T-helper 1 cell treated with Interleukin-12 subunit alpha and Interleukin-12 subunit beta and Interleukin-4 antibody, amounts not matched to agents 30 μg/mL and 1 μg/mL, for 36 hours (primary cell): Measurements from ENCODE around the gene CEBPA.
"Not testable (repeated sequence)": the region's sequence is repeated elsewhere in the genome, so short reads cannot be mapped to it uniquely, and the experiment has no call there.

Experiments used
- H3K27ac Mint-ChIP-seq: one replicate; pipeline ENCODE4 v1.8.0; 2021; ENCODE audit warnings: mild to moderate bottlenecking, mixed read lengths
- H3K27me3 Mint-ChIP-seq: one replicate; pipeline ENCODE4 v1.8.0; 2021; ENCODE audit warnings: low read depth, mixed read lengths
- H3K36me3 Mint-ChIP-seq: one replicate; pipeline ENCODE4 v1.8.0; 2021; ENCODE audit warnings: low read depth, mixed read lengths
- H3K4me1 Mint-ChIP-seq: one replicate; pipeline ENCODE4 v1.8.0; 2021; ENCODE audit warnings: low read depth, mixed read lengths
- H3K4me3 Mint-ChIP-seq: one replicate; pipeline ENCODE4 v1.8.0; 2021; ENCODE audit warnings: mild to moderate bottlenecking, moderate library complexity, mixed read lengths
- H3K9me3 Mint-ChIP-seq: one replicate; pipeline ENCODE4 v1.8.0; 2021; ENCODE audit warnings: mixed read lengths

The CEBPA gene

DNA sequence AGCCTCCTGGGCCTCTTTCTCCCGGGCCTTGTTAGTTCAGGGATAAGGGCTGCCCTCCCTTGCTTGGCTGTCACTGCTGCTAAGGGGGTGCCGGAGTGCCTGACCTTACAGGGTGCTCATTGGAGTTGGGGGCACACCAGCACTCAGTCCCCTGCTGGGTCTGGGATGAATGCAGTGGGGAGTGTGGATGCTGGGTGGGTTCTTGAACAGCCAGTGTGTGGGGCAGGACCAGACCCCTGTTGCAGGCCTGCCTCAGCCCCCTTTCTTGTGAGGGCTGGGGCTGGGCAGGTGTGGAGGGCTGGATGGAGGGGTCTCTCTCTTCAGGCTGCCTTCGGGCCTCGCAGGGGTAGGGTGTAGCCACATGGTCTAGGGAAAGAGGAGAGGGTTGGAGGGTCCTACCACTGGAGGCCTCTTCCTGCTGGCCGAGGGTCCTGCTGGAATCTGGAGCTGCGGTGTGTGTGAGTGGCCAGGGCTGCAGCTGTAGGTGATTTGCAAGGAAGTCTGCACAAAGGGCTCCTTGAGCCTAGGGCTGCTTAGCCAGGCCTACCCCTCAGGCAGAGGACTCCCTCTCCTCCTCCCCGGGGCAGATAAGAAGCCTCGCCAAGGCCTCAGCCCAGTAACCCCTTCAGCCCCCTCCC is 3.2 kb downstream of the CEBPA start:
- peaks cover 36% of the 10 kb centered on the region for H3K27me3 Mint-ChIP-seq
- no peaks in the 10 kb centered on the region for H3K4me1 Mint-ChIP-seq
- H3K9me3 Mint-ChIP-seq = no peaks in the 10 kb centered on the region
- H3K4me3 Mint-ChIP-seq = no peak overlapping the region
- no peaks in the 10 kb centered on the region for H3K36me3 Mint-ChIP-seq
- no peak overlapping the region for H3K27ac Mint-ChIP-seq

- no peaks in the 10 kb centered on the region for H3K9me3 Mint-ChIP-seq
- no peak overlapping the region for H3K4me3 Mint-ChIP-seq
- peaks cover 40% of the 10 kb centered on the region for H3K27me3 Mint-ChIP-seq
- H3K27ac Mint-ChIP-seq = no peak overlapping the region
- no peaks in the 10 kb centered on the region for H3K4me1 Mint-ChIP-seq
- no peaks in the 10 kb centered on the region for H3K36me3 Mint-ChIP-seq
Measured at GRCh38 chr19:33298146-33298911, 4.0 kb downstream of the CEBPA start.

- no peaks in the 10 kb centered on the region for H3K4me1 Mint-ChIP-seq
- no peak overlapping the region for H3K4me3 Mint-ChIP-seq
- H3K36me3 Mint-ChIP-seq = no peaks in the 10 kb centered on the region
- H3K27me3 Mint-ChIP-seq = peaks cover 41% of the 10 kb centered on the region
- no peaks in the 10 kb centered on the region for H3K9me3 Mint-ChIP-seq
- no peak overlapping the region for H3K27ac Mint-ChIP-seq
Measured at GRCh38 chr19:33297401-33298145, 4.8 kb downstream of the CEBPA start.

DNA sequence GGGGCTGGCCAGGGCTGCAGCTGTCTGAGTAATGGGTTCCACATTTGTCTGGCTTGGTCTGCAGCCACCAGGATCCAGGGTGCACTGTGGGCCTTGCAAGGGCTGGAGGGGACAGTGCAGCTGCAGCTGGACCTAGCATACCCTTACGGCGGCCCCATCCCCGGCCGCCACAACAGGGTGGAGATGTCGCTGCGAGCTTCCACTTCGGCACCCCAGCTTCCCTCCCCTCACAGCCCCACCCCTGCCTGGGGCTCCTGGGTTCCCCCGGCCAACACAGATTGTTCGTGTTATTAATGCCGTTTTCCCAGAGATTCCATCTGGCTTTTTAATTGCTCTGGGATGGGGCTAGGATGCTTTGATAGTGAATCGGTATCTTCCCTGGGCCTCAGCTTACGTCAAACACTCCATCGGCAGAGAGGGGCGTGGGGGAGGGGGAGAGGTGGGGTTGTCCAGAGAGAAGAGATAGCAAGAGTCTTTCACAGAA is 5.8 kb downstream of the CEBPA start:
- H3K27ac Mint-ChIP-seq = no peak overlapping the region
- no peaks in the 10 kb centered on the region for H3K4me1 Mint-ChIP-seq
- H3K27me3 Mint-ChIP-seq = peaks cover 41% of the 10 kb centered on the region
- no peaks in the 10 kb centered on the region for H3K9me3 Mint-ChIP-seq
- no peak overlapping the region for H3K4me3 Mint-ChIP-seq
- H3K36me3 Mint-ChIP-seq = no peaks in the 10 kb centered on the region

GRCh38 chr19:33295621-33296487 is 6.5 kb downstream of the CEBPA start:
- H3K4me1 Mint-ChIP-seq = no peaks in the 10 kb centered on the region
- H3K4me3 Mint-ChIP-seq = no peak overlapping the region
- peaks cover 38% of the 10 kb centered on the region for H3K27me3 Mint-ChIP-seq
- H3K9me3 Mint-ChIP-seq = no peaks in the 10 kb centered on the region
- H3K27ac Mint-ChIP-seq = no peak overlapping the region
- no peaks in the 10 kb centered on the region for H3K36me3 Mint-ChIP-seq

- peaks cover 30% of the 10 kb centered on the region for H3K27me3 Mint-ChIP-seq
- H3K36me3 Mint-ChIP-seq, H3K27ac Mint-ChIP-seq, H3K9me3 Mint-ChIP-seq, H3K4me1 Mint-ChIP-seq, H3K4me3 Mint-ChIP-seq: not testable (repeated sequence)
Measured at GRCh38 chr19:33295046-33295445, 7.3 kb downstream of the CEBPA start.

DNA sequence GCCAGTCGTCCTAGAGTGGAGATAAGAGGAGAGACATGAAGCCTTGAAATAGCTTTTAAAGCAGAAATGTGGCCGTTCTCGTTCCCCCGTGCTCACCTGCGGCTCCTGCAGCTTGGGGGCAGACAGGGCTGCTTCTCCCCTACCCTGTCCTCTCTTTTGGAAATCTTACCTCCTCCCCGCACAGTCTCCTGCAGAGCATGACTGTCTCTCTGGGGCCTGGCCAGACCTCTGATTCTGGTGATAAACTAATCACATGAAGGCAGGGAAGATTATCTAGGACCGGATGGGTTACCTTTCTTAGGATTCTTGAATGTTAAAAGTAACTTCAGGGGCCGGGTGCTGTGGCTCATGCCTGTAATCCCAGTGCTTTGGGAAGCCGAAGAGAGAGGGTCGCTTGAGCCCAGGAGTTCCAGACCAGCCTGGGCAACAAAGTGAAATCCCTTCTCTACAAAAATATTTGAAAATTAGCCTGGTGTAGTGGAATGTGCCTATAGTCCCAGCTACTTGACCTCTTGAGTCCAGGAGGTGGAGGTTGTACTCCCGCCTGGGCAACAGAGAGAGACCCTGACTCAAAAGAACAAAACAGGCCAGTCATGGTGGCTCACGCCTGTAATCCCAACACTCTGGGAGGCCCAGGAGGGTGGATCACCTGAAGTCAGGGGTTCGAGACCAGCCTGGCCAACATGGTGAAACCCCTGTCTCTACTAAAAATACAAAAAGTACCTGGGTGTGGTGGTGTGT is 8.1 kb downstream of the CEBPA start:
- Mint-ChIP-seq H3K36me3 (no peaks in the 10 kb centered on the region), H3K4me1 (no peaks in the 10 kb centered on the region), H3K27ac (no peak overlapping the region), H3K9me3 (peaks cover under 1% of the 10 kb centered on the region), H3K27me3 (peaks cover 25% of the 10 kb centered on the region), H3K4me3 (no peak overlapping the region)

GRCh38 chr19:33293255-33294057 is 8.9 kb downstream of the CEBPA start:
- Mint-ChIP-seq H3K36me3 (peaks cover 5% of the 10 kb centered on the region), H3K27me3 (peaks cover 23% of the 10 kb centered on the region), H3K9me3 (peaks cover 8% of the 10 kb centered on the region)

GRCh38 chr19:33292595-33293254 is 9.6 kb downstream of the CEBPA start:
- Mint-ChIP-seq H3K27ac (no peak overlapping the region), H3K9me3 (peaks cover 15% of the 10 kb centered on the region), H3K36me3 (peaks cover 9% of the 10 kb centered on the region), H3K4me3 (no peak overlapping the region), H3K4me1 (no peaks in the 10 kb centered on the region), H3K27me3 (peaks cover 28% of the 10 kb centered on the region)

More at GRCh38 chr19:33293255-33294057, 8.9 kb downstream of the CEBPA start:
- Mint-ChIP-seq H3K27ac (no peak overlapping the region), H3K4me3 (no peak overlapping the region), H3K4me1 (no peaks in the 10 kb centered on the region)

DNA sequence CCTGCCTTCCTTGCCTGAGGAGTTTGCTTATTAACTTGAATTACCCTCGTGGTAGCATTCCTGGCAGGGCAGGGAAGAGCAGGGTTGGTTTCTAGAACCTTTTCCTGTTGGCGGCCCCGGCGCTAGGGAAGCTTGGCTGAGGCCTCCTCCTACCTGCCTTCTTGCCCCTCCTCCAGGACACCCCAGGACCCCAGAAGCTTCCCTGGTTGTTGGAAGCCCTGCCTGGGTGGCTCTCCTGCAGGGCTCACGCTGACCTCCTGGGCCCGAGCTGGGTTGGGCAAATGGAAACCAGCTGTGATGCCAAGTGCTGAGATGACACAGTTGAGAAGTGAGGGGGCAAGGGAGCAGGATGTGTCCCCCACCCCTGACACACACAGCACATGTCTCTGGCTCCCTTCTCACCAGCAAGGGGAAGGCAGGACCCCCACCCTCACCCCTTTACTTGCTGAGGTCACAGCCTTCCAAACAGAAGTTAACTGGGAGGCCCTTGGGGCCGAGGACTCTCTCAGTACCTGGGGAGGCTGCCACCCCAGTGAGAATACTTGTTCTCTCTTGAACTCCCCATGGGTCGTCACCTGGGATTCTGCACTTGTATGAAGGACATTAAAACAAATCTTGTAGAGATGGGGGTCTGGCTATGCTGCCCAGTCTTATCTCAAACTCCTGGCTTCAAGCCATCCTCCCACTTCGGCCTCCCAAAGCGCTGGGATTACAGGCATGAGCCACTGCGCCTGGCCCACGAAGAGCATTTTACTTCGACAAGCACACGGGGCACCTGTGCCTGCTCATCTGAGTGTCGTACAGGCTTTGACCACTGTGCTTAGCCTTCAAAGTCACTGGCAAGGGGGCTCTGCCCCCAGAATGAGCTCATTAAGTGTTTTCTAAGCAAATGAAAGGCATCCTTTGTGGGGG is 10.5 kb downstream of the CEBPA start:
- Mint-ChIP-seq H3K9me3 (peaks cover 17% of the 10 kb centered on the region), H3K27ac (no peak overlapping the region), H3K4me3 (no peak overlapping the region), H3K36me3 (peaks cover 9% of the 10 kb centered on the region), H3K4me1 (peaks cover 8% of the 10 kb centered on the region), H3K27me3 (peaks cover 28% of the 10 kb centered on the region)

DNA sequence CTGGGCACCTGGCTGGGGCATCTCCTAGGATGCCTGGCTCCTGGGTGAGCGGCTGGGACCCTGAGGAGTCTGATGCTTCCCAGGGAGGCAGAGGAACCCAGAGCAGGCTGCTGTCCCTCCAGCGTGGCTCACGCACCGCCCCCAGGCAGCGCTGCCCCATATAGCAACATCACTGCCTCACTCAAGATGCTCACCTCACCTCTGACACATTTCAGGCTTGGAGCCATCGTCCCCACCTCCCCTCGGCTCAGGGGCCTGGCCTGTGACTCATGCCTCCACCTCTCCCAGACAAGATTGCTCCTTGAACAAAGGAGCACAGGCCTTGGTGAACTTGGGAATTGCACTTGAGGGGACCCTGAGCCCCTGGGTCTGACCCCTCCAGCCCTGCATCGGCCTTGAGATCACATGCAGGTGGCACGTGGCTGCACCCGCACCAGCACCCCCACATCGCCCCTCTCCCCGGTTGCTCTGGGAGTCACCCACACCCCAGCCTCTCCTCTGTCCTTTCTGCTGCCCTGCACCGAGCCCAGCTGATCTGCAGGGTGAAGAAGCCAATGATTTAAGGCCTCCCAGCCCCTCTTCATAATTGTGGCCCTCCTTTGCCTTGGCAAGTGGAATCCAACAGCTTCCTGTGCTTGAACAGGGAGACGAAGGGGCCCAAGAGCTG is 11.2 kb downstream of the CEBPA start:
- H3K36me3 Mint-ChIP-seq = peaks cover 9% of the 10 kb centered on the region
- peaks cover 17% of the 10 kb centered on the region for H3K9me3 Mint-ChIP-seq
- no peak overlapping the region for H3K4me3 Mint-ChIP-seq
- H3K4me1 Mint-ChIP-seq = peaks cover 11% of the 10 kb centered on the region
- peaks cover 26% of the 10 kb centered on the region for H3K27me3 Mint-ChIP-seq
- peak overlapping the region; percentile 9 for H3K27ac Mint-ChIP-seq
